MCF 10A (cell line): Measurements from ENCODE around the gene MAP6. TPM values are rescaled to one million over a fixed set of nuclear protein-coding genes. Genes with fewer than 3 reads are reported as not detected.

Experiments
- BruUV-seq: library from RNA; stranded (reverse); fragments of 400-500 nt; replicated peaks from 2 replicates; lab custom pipeline; 2021; lab: Mats Ljungman, UMichigan
- CTCF ChIA-PET: fragments of 300-600 bp; sonication (Branson Sonifier 250); formaldehyde crosslinking; extraction: SDS; loops from one replicate; lab custom pipeline; 2021; ENCODE audit warnings: antibody characterized with exemption, inconsistent platforms; lab: Yijun Ruan, JAX
- POLR2A ChIA-PET: fragments of 300-600, 350-650 bp; sonication (Branson Sonifier 250); formaldehyde crosslinking; extraction: SDS; loops from one replicate; lab custom pipeline; 2020; ENCODE audit warnings: antibody characterized with exemption, inconsistent platforms; lab: Yijun Ruan, JAX
- DNase-seq: peaks from one replicate; pipeline ENCODE4 v3.0.0-alpha.2; 2018; ENCODE audit not compliant: unreplicated experiment
- H3K27ac Mint-ChIP-seq: one replicate; pipeline ENCODE4 v1.8.0; 2022; ENCODE audit warnings: mild to moderate bottlenecking, low read depth, mixed read lengths; ENCODE audit not compliant: unreplicated experiment
- H3K27me3 Mint-ChIP-seq: one replicate; pipeline ENCODE4 v1.8.0; 2022; ENCODE audit warnings: mixed read lengths; ENCODE audit not compliant: insufficient read depth, unreplicated experiment
- H3K36me3 Mint-ChIP-seq: one replicate; pipeline ENCODE4 v1.8.0; 2022; ENCODE audit warnings: mild to moderate bottlenecking, moderate library complexity, mixed read lengths; ENCODE audit not compliant: insufficient read depth, unreplicated experiment
- H3K4me1 Mint-ChIP-seq: one replicate; pipeline ENCODE4 v1.8.0; 2022; ENCODE audit warnings: mixed read lengths; ENCODE audit not compliant: insufficient read depth, unreplicated experiment
- H3K4me3 Mint-ChIP-seq: one replicate; pipeline ENCODE4 v1.8.0; 2022; ENCODE audit warnings: mild to moderate bottlenecking, moderate library complexity, mixed read lengths; ENCODE audit not compliant: unreplicated experiment
- H3K9me3 Mint-ChIP-seq: one replicate; pipeline ENCODE4 v1.8.0; 2022; ENCODE audit warnings: mixed read lengths; ENCODE audit not compliant: unreplicated experiment
- intact Hi-C: fragments of 100-400 bp; cut with micrococcal nuclease; formaldehyde crosslinking; loops from 2 replicates; pipeline ENCODE4 v1.14.1; 2022
- total RNA-seq: library from RNA; stranded (reverse); gene quantifications from 2 replicates; pipeline ENCODE4 v1.2.3, GENCODE V29; 2022
- TF ChIP-seq, protein P1 (sequence below): fragments of 200-600 bp; IDR thresholded peaks from one replicate; pipeline ENCODE4 v1.8.0; 2022; ENCODE audit warnings: antibody characterized with exemption, mild to moderate bottlenecking; ENCODE audit not compliant: unreplicated experiment

The MAP6 gene
- total RNA-seq, 1 experiment from 2014 or later = not detected

DNA sequence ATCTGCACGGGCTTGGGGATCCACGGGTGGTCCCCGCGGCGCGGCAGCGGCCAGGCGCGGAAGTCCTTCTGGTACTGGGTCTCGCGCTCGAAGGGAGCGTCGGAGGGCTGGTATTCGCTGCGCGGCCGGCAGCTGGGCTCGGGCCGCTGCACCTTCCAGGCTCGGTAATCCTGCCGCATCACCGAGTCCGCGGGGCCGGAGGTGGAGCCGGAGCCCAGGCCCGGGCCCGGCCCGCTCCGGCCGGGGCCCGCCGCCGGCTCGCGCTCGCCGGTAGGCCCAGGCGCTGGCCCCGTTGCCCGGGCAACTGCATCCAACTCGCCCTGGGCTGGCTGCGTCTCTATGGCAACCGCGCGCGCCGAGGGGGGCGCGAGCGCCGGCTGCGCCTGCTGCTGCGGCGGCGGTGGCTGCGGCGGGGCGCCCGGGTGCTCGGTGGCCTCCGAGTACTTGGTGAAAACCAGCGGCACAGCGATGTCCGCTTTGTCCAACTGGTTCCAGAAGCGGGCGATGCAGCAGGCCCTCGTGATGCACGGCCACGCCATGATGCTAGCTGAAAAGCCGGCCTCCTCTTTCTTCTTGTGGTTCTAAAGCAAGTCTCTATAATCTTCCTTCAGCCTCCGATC lies 897 bp downstream of the MAP6 start:
- intact Hi-C loops = no loop called here
- POLR2A ChIA-PET = no interaction called here
- Mint-ChIP-seq H3K4me3 (no peak overlapping the region), H3K27me3 (peaks cover 64% of the 10 kb centered on the region), H3K27ac (no peak overlapping the region), H3K4me1 (no peaks in the 10 kb centered on the region), H3K36me3 (no peaks in the 10 kb centered on the region), H3K9me3 (no peaks in the 10 kb centered on the region)
- DNase-seq = no peak
- TF ChIP-seq, protein P1, sequence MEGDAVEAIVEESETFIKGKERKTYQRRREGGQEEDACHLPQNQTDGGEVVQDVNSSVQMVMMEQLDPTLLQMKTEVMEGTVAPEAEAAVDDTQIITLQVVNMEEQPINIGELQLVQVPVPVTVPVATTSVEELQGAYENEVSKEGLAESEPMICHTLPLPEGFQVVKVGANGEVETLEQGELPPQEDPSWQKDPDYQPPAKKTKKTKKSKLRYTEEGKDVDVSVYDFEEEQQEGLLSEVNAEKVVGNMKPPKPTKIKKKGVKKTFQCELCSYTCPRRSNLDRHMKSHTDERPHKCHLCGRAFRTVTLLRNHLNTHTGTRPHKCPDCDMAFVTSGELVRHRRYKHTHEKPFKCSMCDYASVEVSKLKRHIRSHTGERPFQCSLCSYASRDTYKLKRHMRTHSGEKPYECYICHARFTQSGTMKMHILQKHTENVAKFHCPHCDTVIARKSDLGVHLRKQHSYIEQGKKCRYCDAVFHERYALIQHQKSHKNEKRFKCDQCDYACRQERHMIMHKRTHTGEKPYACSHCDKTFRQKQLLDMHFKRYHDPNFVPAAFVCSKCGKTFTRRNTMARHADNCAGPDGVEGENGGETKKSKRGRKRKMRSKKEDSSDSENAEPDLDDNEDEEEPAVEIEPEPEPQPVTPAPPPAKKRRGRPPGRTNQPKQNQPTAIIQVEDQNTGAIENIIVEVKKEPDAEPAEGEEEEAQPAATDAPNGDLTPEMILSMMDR = no peak
- CTCF ChIA-PET = interaction anchor here (0.5 kb wide), 1 partner anchor 15 kb away, joined by 3 read pairs; no protein-coding TSS in a partner anchor
- BruUV-seq = no TSS peak

- ChIA-PET POLR2A (no interaction called here), CTCF (no interaction called here)
- DNase-seq = no peak
- no peaks in the 10 kb centered on the region for H3K4me1 Mint-ChIP-seq
- TF ChIP-seq, protein P1 = no peak
- no peaks in the 10 kb centered on the region for H3K9me3 Mint-ChIP-seq
- no peak overlapping the region for H3K4me3 Mint-ChIP-seq
- peaks cover 64% of the 10 kb centered on the region for H3K27me3 Mint-ChIP-seq
- H3K36me3 Mint-ChIP-seq = no peaks in the 10 kb centered on the region
- no peak overlapping the region for H3K27ac Mint-ChIP-seq
- intact Hi-C loops = no loop called here
- BruUV-seq = no TSS peak
Measured at GRCh38 chr11:75667255-75667830, 1.5 kb downstream of the MAP6 start.

DNA sequence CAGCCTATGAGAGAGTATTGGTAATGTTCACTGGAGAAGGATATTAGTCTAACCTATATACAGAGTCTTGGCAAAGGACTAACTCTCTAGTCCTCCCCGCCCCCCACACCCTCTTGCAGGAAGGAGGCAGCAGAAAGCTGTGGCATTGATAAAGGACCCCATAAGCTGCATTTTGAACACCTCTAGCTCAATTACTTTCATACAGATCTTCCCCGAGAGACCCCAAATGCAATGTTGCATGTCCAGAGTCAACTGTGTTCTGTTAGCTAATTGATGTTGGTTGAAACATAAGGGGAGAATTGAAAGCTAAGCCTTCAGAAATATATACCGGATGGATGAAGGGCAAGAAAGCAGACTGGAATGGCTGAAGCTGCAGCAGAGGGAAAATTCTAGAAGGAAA lies 2.8 kb downstream of the MAP6 start:
- no TSS peak for BruUV-seq
- ChIA-PET CTCF (interaction anchor here (0.5 to 1.2 kb wide), 4 partner anchors 12 to 596 kb away, joined by 3 to 4 read pairs (median 3); no protein-coding TSS in a partner anchor), POLR2A (interaction anchor here (0.6 kb wide), 1 partner anchor 484 kb away, joined by 4 read pairs; no protein-coding TSS in a partner anchor)
- H3K27ac Mint-ChIP-seq = no peak overlapping the region
- no peak overlapping the region for H3K4me3 Mint-ChIP-seq
- no peak for DNase-seq
- intact Hi-C loops = no loop called here
- peaks cover 58% of the 10 kb centered on the region for H3K27me3 Mint-ChIP-seq
- no peaks in the 10 kb centered on the region for H3K36me3 Mint-ChIP-seq
- no peaks in the 10 kb centered on the region for H3K4me1 Mint-ChIP-seq
- H3K9me3 Mint-ChIP-seq = no peaks in the 10 kb centered on the region
- TF ChIP-seq, protein P1 = no peak

GRCh38 chr11:75665126-75665525 lies 3.7 kb downstream of the MAP6 start:
- H3K27ac Mint-ChIP-seq = no peak overlapping the region
- TF ChIP-seq, protein P1 = no peak
- no peaks in the 10 kb centered on the region for H3K36me3 Mint-ChIP-seq
- intact Hi-C loops = no loop called here
- no peak for DNase-seq
- BruUV-seq = no TSS peak
- H3K4me3 Mint-ChIP-seq = no peak overlapping the region
- H3K27me3 Mint-ChIP-seq = peaks cover 49% of the 10 kb centered on the region
- H3K9me3 Mint-ChIP-seq = no peaks in the 10 kb centered on the region
- H3K4me1 Mint-ChIP-seq = no peaks in the 10 kb centered on the region
- ChIA-PET CTCF (interaction anchor here (0.6 kb wide), 1 partner anchor 140 kb away, joined by 5 read pairs; no protein-coding TSS in a partner anchor), POLR2A (no interaction called here)
